GM12874 (cell line): ENCODE data around the gene SRRM5.

Experiments used
- CTCF ChIP-seq: IDR thresholded peaks from 2 replicates; pipeline ENCODE4 v1.5.1; 2011; ENCODE audit warnings: low read depth, mild to moderate bottlenecking, control low read depth, low read length, moderate library complexity; ENCODE audit not compliant: insufficient read depth

The SRRM5 gene

GRCh38 chr19:43592800-43593350 lies 19.0 kb upstream of the SRRM5 start:
- no peak for TF ChIP-seq CTCF

- no peak for TF ChIP-seq CTCF
Measured at GRCh38 chr19:43594081-43594697, 17.7 kb upstream of the SRRM5 start.

GRCh38 chr19:43594710-43595604 lies 16.9 kb upstream of the SRRM5 start:
- peak; percentile 99 for TF ChIP-seq CTCF

GRCh38 chr19:43595605-43595998 lies 16.3 kb upstream of the SRRM5 start:
- TF ChIP-seq CTCF = no peak

- no peak for TF ChIP-seq CTCF
Measured at GRCh38 chr19:43595999-43596841, 15.7 kb upstream of the SRRM5 start, which contains the start of the genes IRGQ and ZNF576. TSS of gene IRGQ (minus strand) at chr19:43596134. CDS start at chr19:43595338, 796 bp downstream. TSS of gene ZNF576 (plus strand) at chr19:43596595. CDS start at chr19:43597109, 514 bp downstream.

- no peak for TF ChIP-seq CTCF
Measured at GRCh38 chr19:43596842-43597461, 14.9 kb upstream of the SRRM5 start.
